SH-SY5Y (cell line): ENCODE results near the gene P2RX7.

Source experiments
- GATA2 ChIP-seq: IDR thresholded peaks from 2 replicates; pipeline ENCODE4 v1.6.1; 2011; ENCODE audit warnings: mild to moderate bottlenecking, low read depth, low read length
- GATA3 ChIP-seq: IDR thresholded peaks from 2 replicates; pipeline ENCODE4 v1.6.1; 2011; ENCODE audit warnings: low read depth, mild to moderate bottlenecking, low read length, moderate library complexity

DNA sequence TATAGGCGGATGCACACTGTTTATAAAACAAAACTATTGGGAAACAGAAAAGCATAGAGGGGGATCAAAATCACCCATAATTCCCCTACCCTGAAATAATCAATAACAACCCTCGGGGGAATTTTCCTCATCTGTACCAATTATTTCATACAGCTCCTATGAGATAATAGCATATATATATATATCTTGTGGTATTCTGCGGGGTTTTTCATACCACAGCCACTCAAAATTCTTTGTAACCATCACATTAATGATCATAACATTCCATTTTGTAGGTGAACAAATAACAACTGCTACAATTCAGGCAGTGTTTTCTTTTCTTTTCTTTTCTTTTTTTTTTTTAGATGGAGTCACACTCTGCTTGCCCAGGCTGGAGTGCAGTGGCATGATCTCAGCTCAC, 35.3 kb downstream of the P2RX7 start:
- TF ChIP-seq GATA2 (no peak), GATA3 (no peak)
